Astrocyte (in vitro differentiated cells and primary cell): Measurements from ENCODE around the gene SYCE3. TPM values are rescaled to one million over a fixed set of nuclear protein-coding genes. Genes with fewer than 3 reads are reported as not detected.

Source experiments
- DNase-seq: peaks from one replicate; pipeline ENCODE4 v3.0.0-alpha.2; 2010; ENCODE audit warnings: low read depth
- FAIRE-seq: peaks from 2 replicates; lab custom pipeline; 2011; peaks lifted over from hg19 to GRCh38; lab: Jason Lieb, UNC
- H2AFZ ChIP-seq: 2 replicates; pipeline ENCODE4 v1.6.0; 2012; ENCODE audit warnings: low read depth, low read length, inconsistent platforms
- H3K27ac ChIP-seq: 2 replicates; pipeline ENCODE4 v1.5.1; 2011; ENCODE audit warnings: low read depth, low read length, inconsistent platforms
- H3K27me3 ChIP-seq: 2 replicates; pipeline ENCODE4 v1.6.0; 2011; ENCODE audit warnings: low read length, inconsistent platforms; ENCODE audit not compliant: insufficient read depth
- H3K36me3 ChIP-seq: 2 replicates; pipeline ENCODE4 v1.5.1; 2011; ENCODE audit warnings: low read length, inconsistent platforms; ENCODE audit not compliant: insufficient read depth
- H3K4me1 ChIP-seq: 2 replicates; pipeline ENCODE4 v1.5.1; 2011; ENCODE audit warnings: low read length, inconsistent platforms; ENCODE audit not compliant: insufficient read depth
- H3K4me2 ChIP-seq: 2 replicates; pipeline ENCODE4 v1.6.0; 2012; ENCODE audit warnings: low read length, inconsistent platforms
- H3K4me3 ChIP-seq: 2 replicates; pipeline ENCODE4 v1.5.1; 2011; ENCODE audit warnings: low read depth, mild to moderate bottlenecking, low read length, inconsistent platforms; ENCODE audit not compliant: insufficient read depth
- H3K79me2 ChIP-seq: 2 replicates; pipeline ENCODE4 v1.6.0; 2012; ENCODE audit warnings: mild to moderate bottlenecking, low read length, inconsistent platforms; ENCODE audit not compliant: insufficient read depth
- H3K9ac ChIP-seq: 2 replicates; pipeline ENCODE4 v1.6.0; 2012; ENCODE audit warnings: mild to moderate bottlenecking, low read length, inconsistent platforms
- H3K9me3 ChIP-seq: 2 replicates; pipeline ENCODE4 v1.5.1; 2012; ENCODE audit warnings: low read depth, mild to moderate bottlenecking, low read length, inconsistent platforms; ENCODE audit not compliant: insufficient read depth
- H4K20me1 ChIP-seq: 2 replicates; pipeline ENCODE4 v1.6.0; 2012; ENCODE audit warnings: low read length, inconsistent platforms; ENCODE audit not compliant: insufficient read depth
- H3K27ac Mint-ChIP-seq: one replicate; pipeline ENCODE4 v1.8.0; 2021; ENCODE audit warnings: mild to moderate bottlenecking, mixed read lengths; ENCODE audit not compliant: unreplicated experiment
- H3K27me3 Mint-ChIP-seq: one replicate; pipeline ENCODE4 v1.8.0; 2021; ENCODE audit warnings: low read depth, mixed read lengths; ENCODE audit not compliant: unreplicated experiment
- H3K36me3 Mint-ChIP-seq: one replicate; pipeline ENCODE4 v1.8.0; 2021; ENCODE audit warnings: low read depth, mixed read lengths; ENCODE audit not compliant: unreplicated experiment
- H3K4me1 Mint-ChIP-seq: one replicate; pipeline ENCODE4 v1.8.0; 2021; ENCODE audit warnings: low read depth, mixed read lengths; ENCODE audit not compliant: unreplicated experiment
- H3K4me3 Mint-ChIP-seq: one replicate; pipeline ENCODE4 v1.8.0; 2021; ENCODE audit warnings: mild to moderate bottlenecking, moderate library complexity, mixed read lengths; ENCODE audit not compliant: unreplicated experiment
- H3K9me3 Mint-ChIP-seq: one replicate; pipeline ENCODE4 v1.8.0; 2021; ENCODE audit warnings: mild to moderate bottlenecking, mixed read lengths; ENCODE audit not compliant: unreplicated experiment
- CTCF ChIP-seq: IDR thresholded peaks from 2 replicates; pipeline ENCODE4 v1.5.1; 2011; ENCODE audit warnings: low read depth, mild to moderate bottlenecking, inconsistent platforms, low read length, moderate library complexity; ENCODE audit not compliant: insufficient read depth
- EZH2 ChIP-seq: IDR thresholded peaks from 2 replicates; pipeline ENCODE4 v1.6.1; 2012; ENCODE audit warnings: mild to moderate bottlenecking, low read length, inconsistent platforms; ENCODE audit not compliant: insufficient read depth
- total RNA-seq: library from RNA; stranded (reverse); gene quantifications from 2 replicates; pipeline ENCODE4 v1.2.1, GENCODE V29; 2021

SYCE3 gene
- total RNA-seq, 1 donor from 2014 or later: not detected

DNA sequence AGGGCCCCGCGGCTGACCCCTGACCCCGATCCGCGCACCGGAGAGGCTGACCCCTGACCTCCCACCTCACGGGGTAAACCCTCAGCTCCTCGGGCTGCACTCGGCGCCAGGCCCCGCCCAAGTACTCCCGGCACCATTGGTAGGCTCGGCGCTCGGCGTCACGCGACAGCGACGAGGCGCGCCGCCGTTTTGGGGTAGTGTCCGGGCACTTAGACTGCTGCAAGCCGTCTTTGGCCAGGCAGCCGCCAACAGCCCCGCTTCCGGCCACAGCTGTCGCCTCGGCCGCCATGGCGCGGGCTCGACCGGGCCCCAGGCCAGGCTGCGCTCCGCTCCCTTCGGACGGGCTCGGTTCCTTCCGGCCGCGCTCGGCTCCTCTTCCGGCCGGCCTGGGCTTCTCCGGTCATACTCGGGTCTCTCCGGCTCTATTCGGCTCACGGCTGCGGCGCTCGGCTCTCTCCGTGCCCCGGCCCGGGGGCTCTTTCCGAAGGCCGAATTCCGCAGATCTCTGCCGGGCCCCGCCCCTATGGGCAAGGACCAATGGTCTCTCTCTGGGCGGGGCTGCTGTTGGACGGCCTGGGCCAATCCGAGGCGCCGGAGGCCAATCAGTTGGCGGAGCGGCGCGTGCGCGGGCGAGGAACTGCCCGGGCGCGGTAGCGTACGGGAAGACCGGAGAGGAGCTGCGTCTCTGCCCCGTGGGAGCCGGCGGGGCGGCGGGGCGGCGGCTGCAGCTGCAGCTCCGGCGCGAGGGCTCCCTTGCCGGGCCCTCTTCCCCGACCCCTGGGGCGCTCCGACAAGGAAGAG, 20.0 kb upstream of the SYCE3 start, which contains the start of gene CHKB:
Gene CHKB (minus strand): TSS at position 357 of the 801 bp plus-strand sequence. CDS start 68 bp downstream, at position 289.
- Histone ChIP-seq H3K4me3 (peak within 1 kb of the TSS; percentile 75), H3K27ac (peak within 1 kb of the TSS; percentile 88), H3K27me3 (peaks cover 2% of the 10 kb centered on the region), H4K20me1 (no peaks in the 10 kb centered on the region), H3K4me1 (peaks cover 11% of the 10 kb centered on the region), H3K9me3 (no peaks in the 10 kb centered on the region), H2AFZ (peak within 1 kb of the TSS; percentile 99), H3K4me2 (peak within 1 kb of the TSS; percentile 97), H3K9ac (peak within 1 kb of the TSS; percentile 93), H3K36me3 (no peaks in the 10 kb centered on the region), H3K79me2 (peaks cover 6% of the 10 kb centered on the region)
- H3K27ac Mint-ChIP-seq: peak within 1 kb of the TSS; percentile 69
- FAIRE-seq (peak; percentile 20), DNase-seq (peak; percentile 90)
- peak within 1 kb of the TSS; percentile 88 for H3K4me3 Mint-ChIP-seq
- H3K27me3 Mint-ChIP-seq: peaks cover 17% of the 10 kb centered on the region
- TF ChIP-seq CTCF (no peak), EZH2 (no peak)
- H3K36me3 Mint-ChIP-seq: peaks cover 5% of the 10 kb centered on the region
- no peaks in the 10 kb centered on the region for H3K9me3 Mint-ChIP-seq
- H3K4me1 Mint-ChIP-seq: peaks cover 3% of the 10 kb centered on the region

- peaks cover 5% of the 10 kb centered on the region for H3K36me3 Mint-ChIP-seq
- Histone ChIP-seq H3K9me3 (no peaks in the 10 kb centered on the region), H3K36me3 (no peaks in the 10 kb centered on the region), H3K4me2 (peak overlapping the region; percentile 97), H3K4me1 (peaks cover 14% of the 10 kb centered on the region), H2AFZ (peak overlapping the region; percentile 99), H3K79me2 (peaks cover 6% of the 10 kb centered on the region), H3K4me3 (peak overlapping the region; percentile 75), H3K9ac (peak overlapping the region; percentile 93), H3K27me3 (peaks cover 5% of the 10 kb centered on the region), H4K20me1 (no peaks in the 10 kb centered on the region), H3K27ac (peak overlapping the region; percentile 88)
- TF ChIP-seq EZH2: no peak
- TF ChIP-seq CTCF: no peak
- no peaks in the 10 kb centered on the region for H3K9me3 Mint-ChIP-seq
- H3K27me3 Mint-ChIP-seq: peaks cover 13% of the 10 kb centered on the region
- peak overlapping the region; percentile 69 for H3K27ac Mint-ChIP-seq
- FAIRE-seq (no peak), DNase-seq (peak; percentile 3)
- H3K4me3 Mint-ChIP-seq: peak overlapping the region; percentile 88
- peaks cover 3% of the 10 kb centered on the region for H3K4me1 Mint-ChIP-seq
Measured at GRCh38 chr22:50581950-50582492, 19.3 kb upstream of the SYCE3 start.
